Thyroid gland (tissue), 4 donors: Measurements from ENCODE around the gene SLC28A2.

Source experiments
- CTCF ChIP-seq, 6 experiments: fragments of 200-600 bp in 3 of 6; fragments of 450-650 bp in 3 of 6; sonication (generic) in 3 of 6; IDR thresholded peaks; one replicate each; pipeline ENCODE4 v1.5.1; 2016 to 2019; ENCODE audit warnings: antibody characterized with exemption in 6 of 6, mild to moderate bottlenecking in 2 of 6, inconsistent platforms in 1 of 6, moderate library complexity in 1 of 6
- POLR2A ChIP-seq, 2 donors: fragments of 450-650 bp; IDR thresholded peaks; one replicate each; pipeline ENCODE4 v1.6.1; 2017; ENCODE audit warnings: antibody characterized with exemption in 2 of 2, mild to moderate bottlenecking in 2 of 2, moderate library complexity in 1 of 2

- TF ChIP-seq CTCF (IDR thresholded peaks at IDR 0.05) (no peak), POLR2A (IDR thresholded peaks at IDR 0.05) (no peak)
Measured at GRCh38 chr15:45263854-45264253, 11.8 kb downstream of the SLC28A2 start.
